Left lobe of liver (tissue), 2 donors: ENCODE results near the gene OR1F1. TPM values are rescaled to one million over a fixed set of nuclear protein-coding genes. Genes with fewer than 3 reads are reported as not detected.
"Not testable (repeated sequence)": the region's sequence is repeated elsewhere in the genome, so short reads cannot be mapped to it uniquely, and the experiment has no call there.

Experiments
- ATAC-seq: fragments of 200-7000 bp; cut with Tn5 transposase; one replicate; pipeline ENCODE4 v1.9.1; 2020; ENCODE audit warnings: mild to moderate bottlenecking, moderate library complexity
- DNase-seq: peaks from one replicate; pipeline ENCODE4 v3.0.0-alpha.2; 2020; ENCODE audit warnings: low spot score
- total RNA-seq: library from RNA; stranded (reverse); gene quantifications from one replicate; pipeline ENCODE4 v1.2.1, GENCODE V29; 2021
- donor health status: DM: no; HTN: no; CAD: no; lungs with moderate emphysema.
- donor health status: DM: no; HTN: yes; CAD: no.

Gene OR1F1
- total RNA-seq, 1 donor from 2014 or later, result not detected

DNA sequence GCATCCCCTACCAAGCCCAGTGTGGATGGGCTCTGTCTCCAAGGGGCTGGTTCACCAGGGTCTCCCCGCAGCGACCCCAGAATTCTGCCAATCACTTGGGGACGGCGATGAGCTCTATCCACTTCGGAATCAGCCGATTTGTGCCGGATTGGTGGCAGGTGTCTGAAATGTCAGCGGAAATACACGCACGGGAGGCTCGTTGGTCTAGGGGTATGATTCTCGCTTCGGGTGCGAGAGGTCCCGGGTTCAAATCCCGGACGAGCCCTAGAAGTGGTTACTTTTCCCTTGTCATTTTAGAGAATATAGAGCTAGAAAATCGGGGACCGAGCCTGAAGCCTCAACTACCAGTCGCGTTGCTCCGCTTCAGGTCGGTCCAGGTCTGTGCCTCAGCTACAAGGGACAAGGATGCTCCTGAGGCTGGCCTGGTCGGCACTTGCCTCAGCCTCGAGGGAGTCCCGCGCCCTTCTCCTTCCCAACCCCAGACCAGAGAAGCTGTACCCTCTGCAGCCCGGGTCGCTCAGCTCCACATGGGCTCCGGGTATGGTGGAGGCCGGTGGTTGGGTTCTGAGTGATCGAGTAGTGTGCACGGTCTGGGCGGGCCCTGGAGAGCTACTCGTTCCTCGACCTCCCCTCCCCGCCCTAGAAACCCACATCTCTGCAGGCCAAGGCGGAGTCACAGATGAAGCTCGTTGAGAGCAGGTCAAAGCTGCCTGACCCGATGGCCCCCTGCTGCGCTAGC is 16.0 kb upstream of the OR1F1 start:
- DNase-seq (no peak), ATAC-seq (no peak)

DNA sequence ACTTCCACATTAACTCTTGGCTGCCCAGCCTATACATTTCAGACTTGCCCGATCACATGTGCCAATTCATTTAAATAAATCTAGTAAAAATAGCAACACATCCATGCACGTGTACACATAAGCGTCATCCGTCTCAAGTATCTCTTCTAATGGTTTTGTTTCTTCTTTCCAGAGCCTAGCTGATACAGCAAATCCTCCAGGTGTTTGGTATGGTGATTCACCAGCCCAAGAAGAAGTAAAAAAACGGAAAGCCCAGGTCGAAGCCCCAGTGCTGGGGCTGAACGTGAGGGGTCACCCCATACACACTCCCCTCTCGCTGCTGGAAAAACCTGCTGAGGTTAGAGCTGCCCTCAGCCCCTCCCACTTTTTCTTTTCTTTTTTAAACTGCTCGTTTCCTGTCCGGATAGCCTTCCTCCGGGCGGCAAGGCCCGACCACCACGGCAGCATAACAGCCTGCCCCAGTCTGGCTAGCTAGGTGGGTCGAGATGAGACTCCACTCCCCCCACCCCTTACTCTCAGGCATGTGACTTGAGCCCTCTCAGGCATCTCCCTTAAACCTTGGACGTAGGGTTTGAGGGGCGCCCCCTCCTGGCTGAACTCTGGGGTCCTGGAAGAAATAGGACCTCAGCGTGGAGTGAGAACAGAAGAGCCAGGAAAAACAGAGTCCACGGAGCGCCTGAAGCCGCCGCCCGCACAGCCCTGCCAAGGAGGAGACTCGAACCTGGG is 13.9 kb upstream of the OR1F1 start:
- DNase-seq (no peak), ATAC-seq (no peak)

DNA sequence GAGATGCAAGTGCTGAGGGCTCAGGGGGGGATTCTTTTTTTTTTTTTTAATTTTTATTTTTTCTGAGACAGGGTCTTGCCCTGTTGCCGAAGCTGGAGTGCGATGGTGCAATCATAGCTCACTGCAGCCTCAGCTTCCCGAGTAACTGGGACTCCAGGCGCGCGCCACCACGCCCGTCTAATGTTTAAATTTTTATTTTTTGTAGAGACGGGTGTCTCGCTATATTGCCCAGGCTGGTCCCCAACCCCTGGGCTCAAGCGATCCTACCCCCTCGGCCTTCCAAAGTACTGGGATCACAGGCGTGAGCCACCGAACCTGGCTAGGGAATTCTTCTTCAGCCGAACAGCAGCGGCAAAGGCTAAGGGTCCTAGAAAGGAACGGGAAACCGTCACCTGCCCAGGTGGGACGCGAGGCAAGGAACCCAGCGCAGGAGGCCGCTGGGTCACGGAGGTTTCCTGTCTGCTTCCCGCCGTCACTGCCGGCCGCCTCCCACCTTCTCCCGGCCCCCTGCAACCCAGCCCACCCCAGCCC is 13.3 kb upstream of the OR1F1 start:
- DNase-seq, result no peak
- no peak for ATAC-seq

DNA sequence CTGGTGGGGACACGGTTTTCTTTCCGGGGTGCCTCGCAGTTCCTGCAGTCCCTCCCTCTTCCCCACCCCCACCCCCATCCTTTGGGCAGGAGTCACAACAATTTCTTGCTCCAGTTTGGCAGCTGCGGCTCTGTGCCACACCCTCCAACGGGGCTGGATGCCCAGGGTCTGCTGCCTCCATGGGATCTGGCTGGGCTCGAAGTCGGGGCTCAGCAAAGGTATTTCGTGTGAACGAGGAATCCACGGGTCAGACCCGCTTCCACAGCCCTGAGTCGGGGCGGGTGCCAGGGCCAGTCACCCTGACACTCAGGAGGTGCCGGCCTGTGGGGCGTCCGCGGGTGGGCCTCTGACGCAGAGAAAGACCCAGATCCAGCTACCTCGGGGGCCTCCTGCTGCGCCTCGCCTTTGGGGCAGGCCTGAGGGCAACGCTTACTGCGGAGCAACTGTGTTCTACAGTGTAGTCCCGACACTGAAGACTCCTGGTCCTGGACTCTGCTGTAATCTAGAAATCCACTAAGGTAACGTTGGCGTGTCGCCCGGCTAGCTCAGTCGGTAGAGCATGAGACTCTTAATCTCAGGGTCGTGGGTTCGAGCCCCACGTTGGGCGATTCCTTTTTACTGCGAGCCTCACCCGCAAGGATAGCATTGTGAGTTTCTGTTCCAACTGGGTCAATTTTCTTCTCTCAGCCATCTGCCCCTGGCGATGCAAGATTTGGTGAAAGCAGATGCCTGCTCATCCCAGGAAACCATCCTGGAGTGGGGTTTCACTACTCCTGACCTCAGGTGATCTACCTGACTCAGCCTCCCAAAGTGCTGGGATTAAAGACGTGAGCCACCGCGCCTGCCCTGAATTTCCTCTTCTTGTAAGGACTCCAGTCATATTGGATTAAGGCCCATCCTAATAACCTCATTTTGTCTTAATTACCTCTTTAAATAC is 12.6 kb upstream of the OR1F1 start:
- ATAC-seq, result no peak
- DNase-seq, result no peak

DNA sequence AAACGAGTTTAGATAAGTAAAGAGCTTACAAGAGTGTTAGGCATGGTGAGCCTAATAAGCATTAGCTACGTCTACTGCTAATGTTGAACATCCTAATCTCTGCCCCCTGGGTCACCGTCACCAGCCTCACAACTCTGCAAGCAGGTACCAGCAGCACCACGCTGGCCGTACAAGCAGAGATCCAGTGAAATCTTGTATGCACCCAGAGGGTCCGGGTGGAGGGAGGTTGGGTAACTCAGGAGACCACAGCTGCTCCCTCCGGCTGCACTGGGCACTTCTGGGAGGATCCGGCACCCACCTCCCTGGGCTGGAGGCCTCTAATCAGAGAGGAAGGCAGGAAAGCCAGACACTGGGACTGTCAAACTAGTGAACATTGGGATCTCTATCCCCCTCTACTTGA is 8.4 kb upstream of the OR1F1 start:
- no peak for DNase-seq
- ATAC-seq, result no peak

DNA sequence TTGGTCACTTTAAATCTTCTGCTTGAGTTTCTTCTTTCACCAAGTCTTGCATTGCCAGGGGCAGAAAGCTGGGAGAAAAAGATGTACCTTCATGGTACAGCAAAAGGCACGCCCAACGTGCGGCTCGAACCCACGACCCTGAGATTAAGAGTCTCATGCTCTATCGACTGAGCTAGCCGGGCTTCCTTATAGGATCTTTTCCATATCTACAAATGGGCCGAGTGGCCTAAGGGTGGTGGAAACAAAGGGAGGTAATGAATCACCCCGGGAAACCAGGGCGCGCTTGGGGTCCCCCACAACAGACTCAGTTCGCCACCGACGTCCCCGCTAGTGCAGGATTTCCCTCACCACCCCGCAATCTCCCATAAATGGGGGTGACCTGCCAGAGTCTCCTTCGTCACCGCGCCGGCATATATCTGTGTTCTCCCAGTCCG is 7.5 kb upstream of the OR1F1 start:
- DNase-seq (no peak), ATAC-seq (no peak)

DNA sequence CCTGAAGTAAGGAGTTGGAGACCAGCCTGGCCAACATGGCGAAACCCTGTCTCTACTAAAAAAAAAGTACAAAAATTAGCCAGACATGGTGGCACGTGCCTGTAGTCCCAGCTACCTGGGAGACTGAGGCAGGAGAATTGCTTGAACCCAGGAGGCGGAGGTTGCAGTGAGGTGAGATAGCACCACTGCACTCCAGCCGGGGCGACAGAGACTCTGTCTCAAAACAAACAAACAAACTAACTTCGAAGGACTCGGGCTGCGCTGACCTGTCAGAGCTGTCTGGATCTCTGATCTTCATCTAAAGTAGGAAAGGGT is 5.8 kb upstream of the OR1F1 start:
- not testable (repeated sequence) for ATAC-seq, DNase-seq

DNA sequence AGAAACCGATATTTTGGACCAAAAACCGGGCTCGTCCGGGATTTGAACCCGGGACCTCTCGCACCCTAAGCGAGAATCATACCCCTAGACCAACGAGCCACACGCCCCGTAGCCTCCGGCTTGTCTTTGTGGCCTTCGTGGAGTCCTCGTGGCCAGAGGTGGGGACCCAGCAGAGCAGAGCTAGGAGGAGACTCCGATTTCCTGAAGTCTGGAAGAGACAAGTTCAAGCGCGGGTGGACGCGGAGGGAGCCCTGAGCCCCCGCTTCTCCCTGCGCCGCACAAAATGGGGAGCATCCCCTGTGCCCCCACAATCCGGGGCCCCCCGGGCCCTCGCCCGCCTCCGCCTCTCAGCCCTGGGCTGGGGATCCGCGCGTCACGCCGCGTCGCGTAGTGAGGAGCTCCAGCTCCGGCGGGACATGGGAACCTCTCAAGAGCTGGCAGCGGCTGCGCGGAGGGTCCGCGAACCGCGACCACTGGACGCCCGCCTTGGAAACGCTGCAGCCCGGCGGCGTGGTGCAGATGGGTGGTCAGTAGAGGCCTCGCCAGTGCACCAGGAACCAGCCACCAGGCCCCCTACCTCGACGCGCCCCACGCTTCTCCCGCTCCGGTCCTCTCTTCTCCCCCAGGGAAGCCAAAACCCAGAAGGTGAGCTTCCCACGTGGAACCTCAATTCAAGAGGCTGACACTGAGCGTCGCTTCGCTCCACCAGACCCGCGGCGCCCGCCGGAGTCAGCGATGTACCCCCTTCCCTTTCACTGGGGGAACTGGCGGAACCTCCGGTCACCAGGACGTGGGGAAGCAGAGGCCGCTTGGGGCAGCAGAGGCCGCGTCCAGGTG is 5.2 kb upstream of the OR1F1 start:
- peak; percentile 42 for ATAC-seq
- DNase-seq, result no peak

DNA sequence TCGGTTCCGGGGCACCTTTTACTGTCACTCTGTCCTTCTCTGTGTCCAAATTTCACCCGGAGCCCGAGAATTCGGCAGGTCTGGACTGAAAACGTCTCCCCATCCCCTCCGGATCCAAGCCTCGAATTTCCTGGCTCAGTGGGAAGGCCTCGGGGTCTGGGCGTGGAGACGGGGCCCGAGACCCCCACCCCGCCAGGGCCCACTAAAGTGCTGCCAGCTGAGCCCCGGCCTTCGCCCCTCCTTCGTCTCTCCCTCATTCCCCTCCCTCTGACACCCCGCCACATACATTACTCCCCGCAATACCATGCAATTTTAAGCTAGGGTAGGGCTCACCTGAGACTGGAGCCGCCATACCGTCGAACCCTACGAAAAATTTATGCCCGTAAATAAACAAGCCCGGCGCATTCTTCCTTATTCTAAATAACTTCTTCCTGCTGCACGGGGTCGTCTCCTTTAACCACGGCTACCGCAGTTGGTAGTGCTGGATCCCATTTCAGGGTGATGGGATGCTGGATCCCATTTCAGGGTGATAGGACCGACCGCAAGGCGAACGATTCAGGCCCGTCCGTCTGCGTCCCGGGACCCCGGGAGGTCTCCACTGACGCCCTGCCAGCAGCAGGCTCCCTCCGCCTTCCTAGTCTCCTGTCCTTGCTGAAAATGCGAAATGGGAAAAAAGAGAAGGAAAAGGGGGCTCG is 4.4 kb upstream of the OR1F1 start:
- ATAC-seq (no peak), DNase-seq (no peak)

DNA sequence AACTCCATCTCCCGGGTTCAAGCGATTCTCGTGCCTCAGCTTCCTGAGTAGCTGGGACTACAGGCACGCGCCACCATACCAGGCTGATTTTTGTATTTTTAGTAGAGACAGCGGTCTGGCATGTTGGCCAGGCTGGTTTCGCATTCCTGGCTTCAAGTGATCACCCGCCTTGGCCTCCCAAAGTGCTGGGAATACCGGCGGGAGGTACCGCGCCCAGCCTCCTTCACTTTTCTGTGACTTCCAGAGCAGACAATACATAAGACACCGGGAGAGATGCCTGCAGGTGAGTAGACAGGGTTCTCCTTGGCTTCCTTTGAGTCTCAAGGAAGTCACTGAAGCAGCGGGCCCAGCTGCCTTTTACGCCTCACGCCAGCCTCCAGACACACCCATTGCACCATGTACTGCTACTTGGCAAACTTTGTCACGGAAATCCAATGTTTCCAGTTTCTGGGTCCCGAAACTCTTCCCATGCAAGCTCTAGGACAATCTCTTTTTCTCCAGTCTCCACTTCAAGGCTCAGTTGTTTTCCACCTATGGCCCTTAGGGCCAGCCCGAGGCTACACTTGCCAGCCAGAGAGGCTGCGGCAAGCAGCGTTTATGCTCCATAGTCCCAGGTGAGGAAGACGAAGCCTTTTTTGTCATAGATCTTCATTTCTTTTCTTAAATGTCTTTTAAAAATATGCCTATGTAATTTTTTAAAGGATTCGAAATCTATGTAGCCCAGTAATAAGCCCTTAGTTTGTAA is 886 bp upstream of the OR1F1 start:
- no peak for ATAC-seq
- no peak for DNase-seq

DNA sequence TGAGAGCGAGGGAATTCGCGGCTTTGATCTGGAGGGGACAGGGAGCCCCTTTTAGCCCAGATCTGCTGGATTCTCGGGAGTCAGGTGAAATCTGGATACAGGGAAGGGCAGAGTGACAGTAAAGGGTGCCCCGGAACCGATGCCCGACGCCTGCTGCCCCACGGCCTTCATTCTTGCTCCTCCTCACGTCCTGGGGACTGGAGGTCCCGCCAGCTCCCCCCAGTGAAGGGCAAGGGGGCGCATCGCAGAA is 596 bp downstream of the OR1F1 start:
- no peak for DNase-seq
- ATAC-seq, result no peak

DNA sequence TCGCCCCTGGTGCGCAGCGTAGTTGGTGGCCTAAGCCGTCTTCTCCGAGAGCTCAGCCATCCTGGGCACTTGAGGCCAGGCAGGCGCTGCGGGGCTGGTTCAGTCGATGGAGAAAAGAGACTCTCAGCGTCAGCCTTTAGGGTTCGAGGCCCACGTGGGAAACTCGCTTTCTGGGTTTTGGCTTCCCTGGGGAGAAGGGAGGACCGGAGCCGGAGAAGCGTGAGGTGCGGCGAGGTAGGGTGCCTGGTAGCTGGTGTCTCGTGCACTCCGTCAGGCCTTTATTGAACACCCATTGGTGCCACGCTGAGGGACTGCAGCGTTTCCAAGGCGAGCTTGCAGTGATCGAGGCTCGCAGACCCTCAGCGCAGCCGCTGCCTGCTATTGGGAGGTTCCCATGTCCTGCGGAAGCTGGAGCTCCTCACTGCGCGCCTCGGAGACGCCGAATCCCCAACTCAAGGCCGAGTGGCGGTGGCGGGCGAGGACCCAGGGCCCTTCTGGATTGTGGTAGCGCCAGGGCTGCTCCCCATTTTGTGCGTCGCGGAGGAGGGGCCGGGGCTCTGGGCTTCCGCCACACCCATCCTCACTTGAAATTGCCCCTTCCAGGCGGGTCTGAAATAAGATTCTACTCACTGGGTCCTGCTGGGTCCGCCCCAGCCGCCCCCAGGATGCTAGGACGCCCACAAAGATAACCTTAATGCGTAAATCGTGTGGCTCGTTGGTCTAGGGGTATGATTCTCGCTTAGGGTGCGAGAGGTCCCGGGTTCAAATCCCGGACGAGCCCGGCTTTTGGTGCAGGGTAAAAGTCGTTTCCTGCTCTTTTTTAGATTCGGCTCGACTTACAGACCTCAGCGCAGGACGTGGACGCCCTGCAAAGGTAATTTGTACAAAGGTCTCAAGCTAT is 1.2 kb downstream of the OR1F1 start:
- DNase-seq (no peak), ATAC-seq (no peak)

DNA sequence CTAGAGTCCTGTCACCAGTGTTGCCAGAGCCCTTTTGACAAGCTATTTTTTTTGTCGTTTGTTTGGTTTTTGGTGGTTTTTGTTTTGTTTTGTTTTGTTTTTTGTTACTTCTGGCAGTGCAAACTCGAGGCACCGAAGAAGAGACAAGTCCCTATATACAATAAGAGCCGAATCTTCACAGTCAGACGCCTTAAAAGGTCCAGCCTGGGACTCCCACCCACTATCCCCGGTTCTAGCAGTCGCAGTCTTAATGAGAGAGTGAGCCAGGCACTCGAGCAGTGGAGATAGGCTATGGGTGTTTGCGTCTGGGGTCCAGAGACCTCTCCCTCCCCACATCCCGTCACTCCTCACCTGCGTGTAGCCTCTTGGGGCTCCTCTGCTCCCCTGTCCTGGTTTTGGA is 1.9 kb downstream of the OR1F1 start:
- DNase-seq (no peak), ATAC-seq (no peak)

DNA sequence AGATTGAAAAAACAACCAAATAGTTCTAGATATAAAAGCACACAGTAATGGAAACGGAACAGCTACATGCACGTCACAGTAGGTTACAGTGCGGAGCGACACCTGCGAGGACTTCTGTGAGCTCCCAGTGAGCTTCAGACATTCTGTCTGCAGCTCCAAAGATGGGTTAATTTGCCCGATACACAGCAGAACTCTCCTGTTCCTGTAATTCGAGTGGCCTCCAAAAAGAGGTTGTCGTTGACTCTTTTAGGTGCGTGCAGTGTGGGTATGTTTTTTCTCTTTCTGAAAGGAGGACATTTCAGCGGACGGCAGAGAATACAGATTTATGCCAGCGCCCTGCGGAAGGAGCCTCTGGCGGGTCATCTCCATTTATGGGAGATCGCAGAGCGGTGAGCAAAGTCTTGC is 2.9 kb downstream of the OR1F1 start:
- DNase-seq, result no peak
- no peak for ATAC-seq

DNA sequence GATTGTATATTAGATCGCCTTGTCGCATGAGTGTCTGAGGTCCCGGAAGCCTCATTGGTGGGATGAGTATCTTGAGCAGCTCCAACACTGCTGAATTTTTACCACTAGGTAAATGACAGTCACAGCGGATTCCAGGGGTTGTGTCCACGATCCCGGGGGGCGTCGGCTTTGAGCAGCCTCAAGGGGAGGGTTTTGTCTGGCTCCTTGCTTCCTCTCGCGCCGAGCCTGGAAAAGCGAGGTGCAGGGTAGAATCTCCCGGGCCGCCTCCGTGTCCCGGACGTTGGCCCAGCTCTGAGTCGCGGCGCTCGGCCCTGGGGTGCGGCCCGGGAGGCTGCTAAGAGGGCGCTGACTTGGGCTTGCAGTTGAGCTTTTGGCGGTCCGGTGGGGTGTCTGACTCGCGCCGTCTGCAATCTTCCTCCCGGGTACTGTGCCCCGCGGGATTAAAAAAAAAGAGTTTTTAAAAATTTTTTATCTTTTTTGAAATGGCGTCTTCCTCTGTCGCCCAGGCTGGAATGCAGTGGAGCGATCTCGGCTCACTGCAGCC is 4.5 kb downstream of the OR1F1 start:
- no peak for ATAC-seq
- DNase-seq, result no peak

DNA sequence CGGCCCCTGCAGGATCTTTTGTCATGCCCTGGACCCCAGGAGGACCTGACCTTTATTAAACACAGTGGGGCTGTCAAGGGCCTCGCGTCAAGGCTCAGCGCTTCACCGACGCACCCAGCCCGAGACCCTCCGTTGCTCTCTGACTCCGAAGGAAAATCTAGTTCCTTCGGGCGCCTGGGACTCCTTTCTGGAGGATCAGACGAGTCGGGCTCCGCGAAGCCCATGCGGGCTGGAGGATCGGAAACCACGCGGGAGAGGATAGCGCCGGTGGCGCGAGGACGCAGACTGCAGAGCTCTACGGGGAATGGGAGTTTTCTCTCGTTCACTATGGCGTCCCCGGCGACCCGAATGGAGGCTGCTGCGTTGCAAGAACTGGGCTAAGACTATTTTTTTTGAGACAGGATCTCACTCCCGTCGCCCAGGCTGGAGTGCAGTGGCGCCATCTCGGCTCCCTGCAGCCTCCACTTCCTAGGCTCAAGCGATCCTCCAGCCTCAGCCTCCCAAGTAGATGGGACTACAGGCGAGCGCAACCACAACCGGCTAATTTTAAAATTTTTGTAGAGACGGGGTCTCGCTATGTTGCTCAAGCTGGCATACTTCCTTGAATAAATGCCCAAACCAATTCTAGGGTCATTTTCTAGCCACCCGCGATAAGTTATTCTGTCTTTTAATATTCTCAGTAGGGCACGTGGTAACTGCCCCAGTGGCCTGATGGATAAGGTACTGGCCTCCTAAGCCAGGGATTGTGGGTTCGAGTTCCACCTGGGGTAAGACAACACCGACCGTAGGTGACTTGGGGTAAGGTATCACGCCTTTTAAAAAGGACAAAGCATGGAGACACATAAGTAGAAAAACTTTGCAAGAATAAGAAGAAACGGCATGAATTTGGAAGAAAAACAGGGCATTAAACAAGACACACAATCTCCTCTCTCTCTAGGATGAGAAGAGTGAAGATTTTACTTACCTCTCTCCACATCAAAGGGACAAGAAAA is 5.5 kb downstream of the OR1F1 start:
- no peak for ATAC-seq
- no peak for DNase-seq

DNA sequence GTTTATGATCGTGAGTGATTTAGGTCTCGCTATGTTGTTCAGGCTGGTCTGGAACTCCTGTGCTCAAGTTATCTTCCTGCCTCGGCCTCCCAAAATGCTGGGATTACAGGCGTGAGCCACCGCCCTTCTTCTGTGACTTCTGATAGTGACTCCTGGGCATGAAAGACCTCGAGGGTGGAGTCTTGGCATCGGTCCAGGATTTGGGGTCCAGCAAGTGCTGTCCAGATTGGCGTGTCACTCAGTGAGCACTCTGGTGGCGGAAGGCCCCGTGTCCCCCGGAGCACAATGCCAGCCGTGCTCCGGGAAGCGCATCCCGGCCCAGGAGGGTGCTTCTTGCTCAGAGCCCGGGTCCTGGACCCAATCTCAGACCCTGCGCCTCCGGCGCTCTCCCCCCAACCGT is 6.8 kb downstream of the OR1F1 start:
- DNase-seq (no peak), ATAC-seq (no peak)
